SK-N-SH (cell line): ENCODE measurements around the gene PRKCQ. TPM values are rescaled to one million over a fixed set of nuclear protein-coding genes. Genes with fewer than 3 reads are reported as not detected.

Experiments used
- CTCF ChIA-PET: fragments of 300-600, 350-600 bp; formaldehyde crosslinking; extraction: SDS; loops from one replicate; lab custom pipeline; 2021; lab: Yijun Ruan, JAX
- POLR2A ChIA-PET: fragments of 350-600 bp; sonication (Branson Sonifier 250); formaldehyde crosslinking; extraction: SDS; loops from one replicate; lab custom pipeline; 2020; ENCODE audit warnings: antibody characterized with exemption, inconsistent platforms; lab: Yijun Ruan, JAX
- DNase-seq: peaks from one replicate; pipeline ENCODE4 v3.0.0; 2012
- H2AFZ ChIP-seq: fragments of 200-600 bp; sonication (generic); 2 replicates; pipeline ENCODE4 v1.8.1; 2016; ENCODE audit warnings: antibody characterized with exemption, mild to moderate bottlenecking, low read depth
- H3F3A ChIP-seq: fragments of 200-600 bp; sonication (generic); replicated peaks from 2 replicates; pipeline ENCODE3; 2016; ENCODE audit warnings: antibody characterized with exemption, mild to moderate bottlenecking; ENCODE audit not compliant: insufficient read depth
- H3K27ac ChIP-seq, 2 experiments: fragments of 200-500 bp in 1 of 2; fragments of 200-600 bp in 1 of 2; sonication (Bioruptor generic) in 1 of 2; sonication (generic), shearing (Covaris generic) in 1 of 2; 2 replicates each; pipeline versions ENCODE4 v1.5.1 to v1.6.1; 2014 to 2016; ENCODE audit warnings: low read depth in 2 of 2, inconsistent platforms in 1 of 2, low read length in 1 of 2, mild to moderate bottlenecking in 1 of 2, mixed read lengths in 1 of 2
- H3K27me3 ChIP-seq: fragments of 200-600 bp; sonication (generic), shearing (Covaris generic); 2 replicates; pipeline ENCODE4 v1.6.1; 2016; ENCODE audit warnings: mixed run types; ENCODE audit not compliant: insufficient read depth
- H3K36me3 ChIP-seq, 2 experiments: fragments of 200-500 bp in 1 of 2; fragments of 200-600 bp in 1 of 2; sonication (Bioruptor generic) in 1 of 2; sonication (generic) in 1 of 2; replicated peaks in 1 of 2; 2 replicates each; pipeline versions ENCODE3 to v1.5.1; 2014 to 2016; ENCODE audit warnings: low read length in 1 of 2, mild to moderate bottlenecking in 1 of 2; ENCODE audit not compliant: insufficient read depth in 2 of 2, control insufficient read depth in 1 of 2
- H3K4me1 ChIP-seq, 2 experiments: fragments of 200-500 bp in 1 of 2; fragments of 200-600 bp in 1 of 2; sonication (Bioruptor generic) in 1 of 2; sonication (generic), shearing (Covaris generic) in 1 of 2; 2 replicates each; pipeline versions ENCODE4 v1.5.1 to v1.6.1; 2014 to 2016; ENCODE audit warnings: low read depth in 1 of 2, low read length in 1 of 2, mixed run types in 1 of 2; ENCODE audit not compliant: insufficient read depth in 2 of 2, control insufficient read depth in 1 of 2
- H3K4me2 ChIP-seq: fragments of 200-600 bp; sonication (generic), shearing (Covaris generic); 2 replicates; pipeline ENCODE4 v1.6.1; 2017; ENCODE audit warnings: mixed run types
- H3K4me3 ChIP-seq, 2 experiments: fragments of 200-500 bp in 1 of 2; fragments of 200-600 bp in 1 of 2; sonication (Bioruptor generic) in 1 of 2; sonication (generic), shearing (Covaris generic) in 1 of 2; 2 replicates each; pipeline versions ENCODE4 v1.5.1 to v1.8.1; 2014 to 2016; ENCODE audit warnings: low read depth in 2 of 2, inconsistent platforms in 1 of 2, low read length in 1 of 2, mild to moderate bottlenecking in 1 of 2, mixed read lengths in 1 of 2, moderate library complexity in 1 of 2
- H3K79me2 ChIP-seq: fragments of 200-600 bp; sonication (generic); 2 replicates; pipeline ENCODE4 v1.8.1; 2017; ENCODE audit warnings: mild to moderate bottlenecking; ENCODE audit not compliant: insufficient read depth
- H3K9ac ChIP-seq: fragments of 200-600 bp; sonication (generic); 2 replicates; pipeline ENCODE4 v1.6.1; 2017; ENCODE audit warnings: mixed run types
- H3K9me2 ChIP-seq: fragments of 200-600 bp; sonication (generic); 2 replicates; pipeline ENCODE4 v1.6.1; 2017; ENCODE audit warnings: mixed run types
- H3K9me3 ChIP-seq: fragments of 200-600 bp; sonication (generic); 2 replicates; pipeline ENCODE4 v1.6.1; 2017; ENCODE audit warnings: mixed run types, mild to moderate bottlenecking, moderate library complexity
- H4K20me1 ChIP-seq: fragments of 200-600 bp; sonication (generic); 2 replicates; pipeline ENCODE4 v1.6.1; 2017; ENCODE audit warnings: mild to moderate bottlenecking, mixed run types; ENCODE audit not compliant: insufficient read depth
- CHD2 ChIP-seq: fragments of 150-350 bp; IDR thresholded peaks from 2 replicates; pipeline ENCODE4 v1.6.1; 2018; ENCODE audit warnings: low read length; ENCODE audit not compliant: partially characterized antibody
- ELF1 ChIP-seq: IDR thresholded peaks from 2 replicates; pipeline ENCODE4 v1.4.0; 2012
- EZH2phosphoT487 ChIP-seq: fragments of 200-600 bp; sonication (generic); IDR thresholded peaks from 2 replicates; pipeline ENCODE4 v1.6.1; 2017; ENCODE audit warnings: low read depth, mixed run types, mild to moderate bottlenecking, antibody characterized with exemption, moderate library complexity, borderline replicate concordance
- FOSL2 ChIP-seq: IDR thresholded peaks from 2 replicates; pipeline ENCODE4 v1.4.0; 2012; ENCODE audit warnings: low read depth, mild to moderate bottlenecking, moderate library complexity, borderline replicate concordance
- FOXM1 ChIP-seq: IDR thresholded peaks from 2 replicates; pipeline ENCODE4 v1.4.0; 2012; ENCODE audit warnings: low read depth, mild to moderate bottlenecking
- MEF2A ChIP-seq: IDR thresholded peaks from 2 replicates; pipeline ENCODE4 v1.4.0; 2012; ENCODE audit warnings: low read depth, borderline replicate concordance
- MXI1 ChIP-seq: IDR thresholded peaks from 2 replicates; pipeline ENCODE4 v1.6.1; 2012; ENCODE audit warnings: mild to moderate bottlenecking, low read depth, low read length, improper control_type of control experiment
- NFIC ChIP-seq: IDR thresholded peaks from 2 replicates; pipeline ENCODE4 v1.4.0; 2012; ENCODE audit warnings: borderline replicate concordance
- NRF1 ChIP-seq: IDR thresholded peaks from 2 replicates; pipeline ENCODE4 v1.6.1; 2012; ENCODE audit warnings: low read depth, mild to moderate bottlenecking, low read length
- RAD21 ChIP-seq: IDR thresholded peaks from 2 replicates; pipeline ENCODE4 v1.6.1; 2012; ENCODE audit warnings: mild to moderate bottlenecking, low read length
- RCOR1 ChIP-seq: fragments of 150-350 bp; IDR thresholded peaks from 2 replicates; pipeline ENCODE4 v1.6.1; 2017; ENCODE audit warnings: antibody characterized with exemption, low read length
- RFX5 ChIP-seq: IDR thresholded peaks from 2 replicates; pipeline ENCODE4 v1.6.1; 2012; ENCODE audit warnings: mild to moderate bottlenecking, improper control_type of control experiment, low read length
- SIN3A ChIP-seq: IDR thresholded peaks from 2 replicates; pipeline ENCODE4 v1.6.1; 2012; ENCODE audit warnings: low read depth, mild to moderate bottlenecking, low read length, moderate library complexity, borderline replicate concordance
- TAF1 ChIP-seq: IDR thresholded peaks from 2 replicates; pipeline ENCODE4 v1.6.1; 2012; ENCODE audit warnings: low read depth, mild to moderate bottlenecking, low read length, moderate library complexity, borderline replicate concordance
- TCF12 ChIP-seq: IDR thresholded peaks from 2 replicates; pipeline ENCODE4 v1.4.0; 2012
- WGBS: methylation state at CpG from one replicate; pipeline ENCODE4 v1.1.6; 2017; ENCODE audit warnings: low lambda C conversion rate; 5-methylcytosine and 5-hydroxymethylcytosine counted together
- polyA plus RNA-seq, 3 experiments: library from polyadenylated mRNA; depleted of rRNA; stranded (reverse); fragments of >200 nt; gene quantifications; 2 replicates each; pipeline ENCODE4 v1.2.3, GENCODE V29; 2012
- TF ChIP-seq, protein P1 (sequence below): IDR thresholded peaks from 2 replicates; pipeline ENCODE4; 2012
- TF ChIP-seq, protein P2 (sequence below): fragments of 200-600 bp; sonication (generic); IDR thresholded peaks from 2 replicates; pipeline ENCODE4 v1.6.1; 2017; ENCODE audit warnings: antibody characterized with exemption, mild to moderate bottlenecking, moderate library complexity
- TF ChIP-seq, protein P3 (sequence below): IDR thresholded peaks from 2 replicates; pipeline ENCODE4 v1.6.1; 2012; ENCODE audit warnings: mild to moderate bottlenecking, low read depth, low read length, moderate library complexity
- TF ChIP-seq, protein P4 (sequence below): IDR thresholded peaks from 2 replicates; pipeline ENCODE4 v1.4.0; 2012; ENCODE audit warnings: low read depth, borderline replicate concordance

PRKCQ gene
- polyA plus RNA-seq, 1 of the 3 experiments (the other 2 are of a cell fraction) = 0.18 TPM

- CTCF ChIA-PET = interaction anchor here (0.6 to 4.5 kb wide), 68 partner anchors 9 to 710 kb away, joined by 3 to 159 read pairs (median 5); partner anchors contain the start of genes PFKFB3 and RBM17
- Histone ChIP-seq H3K4me3 (no peak overlapping the region), H3K27ac (no peak overlapping the region; a peak in 1 of 4 replicates), H3F3A (peaks cover 4% of the 10 kb centered on the region), H3K4me1 (peaks cover 0 to 7% of the 10 kb centered on the region in 2 experiments; a peak in 1 of 4 replicates), H3K9ac (no peak overlapping the region), H3K9me2 (no peaks in the 10 kb centered on the region), H3K36me3 (no peaks in the 10 kb centered on the region), H3K9me3 (no peaks in the 10 kb centered on the region), H3K4me2 (peak overlapping the region; percentile 62; the same call in 1 of the 2 replicates), H3K27me3 (no peaks in the 10 kb centered on the region), H2AFZ (no peak overlapping the region), H4K20me1 (no peaks in the 10 kb centered on the region), H3K79me2 (no peaks in the 10 kb centered on the region)
- 69% methylated on average over 8 of the region's 9 CpGs for WGBS
- no peak for DNase-seq
- POLR2A ChIA-PET = interaction anchor here (2.7 kb wide), 1 partner anchor 201 kb away, joined by 29 read pairs; the partner anchor contains the start of gene PFKFB3
- TF ChIP-seq NRF1 = no peak
- TF ChIP-seq, protein P1, sequence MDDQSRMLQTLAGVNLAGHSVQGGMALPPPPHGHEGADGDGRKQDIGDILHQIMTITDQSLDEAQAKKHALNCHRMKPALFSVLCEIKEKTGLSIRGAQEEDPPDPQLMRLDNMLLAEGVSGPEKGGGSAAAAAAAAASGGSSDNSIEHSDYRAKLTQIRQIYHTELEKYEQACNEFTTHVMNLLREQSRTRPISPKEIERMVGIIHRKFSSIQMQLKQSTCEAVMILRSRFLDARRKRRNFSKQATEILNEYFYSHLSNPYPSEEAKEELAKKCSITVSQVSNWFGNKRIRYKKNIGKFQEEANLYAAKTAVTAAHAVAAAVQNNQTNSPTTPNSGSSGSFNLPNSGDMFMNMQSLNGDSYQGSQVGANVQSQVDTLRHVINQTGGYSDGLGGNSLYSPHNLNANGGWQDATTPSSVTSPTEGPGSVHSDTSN = no peak
- no peak for TF ChIP-seq RAD21
- no peak for TF ChIP-seq RFX5
- TF ChIP-seq CHD2 = no peak
- TF ChIP-seq NFIC = no peak
- TF ChIP-seq RCOR1 = no peak
- TF ChIP-seq, protein P2, sequence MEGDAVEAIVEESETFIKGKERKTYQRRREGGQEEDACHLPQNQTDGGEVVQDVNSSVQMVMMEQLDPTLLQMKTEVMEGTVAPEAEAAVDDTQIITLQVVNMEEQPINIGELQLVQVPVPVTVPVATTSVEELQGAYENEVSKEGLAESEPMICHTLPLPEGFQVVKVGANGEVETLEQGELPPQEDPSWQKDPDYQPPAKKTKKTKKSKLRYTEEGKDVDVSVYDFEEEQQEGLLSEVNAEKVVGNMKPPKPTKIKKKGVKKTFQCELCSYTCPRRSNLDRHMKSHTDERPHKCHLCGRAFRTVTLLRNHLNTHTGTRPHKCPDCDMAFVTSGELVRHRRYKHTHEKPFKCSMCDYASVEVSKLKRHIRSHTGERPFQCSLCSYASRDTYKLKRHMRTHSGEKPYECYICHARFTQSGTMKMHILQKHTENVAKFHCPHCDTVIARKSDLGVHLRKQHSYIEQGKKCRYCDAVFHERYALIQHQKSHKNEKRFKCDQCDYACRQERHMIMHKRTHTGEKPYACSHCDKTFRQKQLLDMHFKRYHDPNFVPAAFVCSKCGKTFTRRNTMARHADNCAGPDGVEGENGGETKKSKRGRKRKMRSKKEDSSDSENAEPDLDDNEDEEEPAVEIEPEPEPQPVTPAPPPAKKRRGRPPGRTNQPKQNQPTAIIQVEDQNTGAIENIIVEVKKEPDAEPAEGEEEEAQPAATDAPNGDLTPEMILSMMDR = no peak
- TF ChIP-seq SIN3A = no peak
- no peak for TF ChIP-seq FOSL2
- TF ChIP-seq MEF2A = no peak
- no peak for TF ChIP-seq TCF12
- TF ChIP-seq EZH2phosphoT487 = no peak
- no peak for TF ChIP-seq ELF1
- no peak for TF ChIP-seq MXI1
- TF ChIP-seq, protein P3, sequence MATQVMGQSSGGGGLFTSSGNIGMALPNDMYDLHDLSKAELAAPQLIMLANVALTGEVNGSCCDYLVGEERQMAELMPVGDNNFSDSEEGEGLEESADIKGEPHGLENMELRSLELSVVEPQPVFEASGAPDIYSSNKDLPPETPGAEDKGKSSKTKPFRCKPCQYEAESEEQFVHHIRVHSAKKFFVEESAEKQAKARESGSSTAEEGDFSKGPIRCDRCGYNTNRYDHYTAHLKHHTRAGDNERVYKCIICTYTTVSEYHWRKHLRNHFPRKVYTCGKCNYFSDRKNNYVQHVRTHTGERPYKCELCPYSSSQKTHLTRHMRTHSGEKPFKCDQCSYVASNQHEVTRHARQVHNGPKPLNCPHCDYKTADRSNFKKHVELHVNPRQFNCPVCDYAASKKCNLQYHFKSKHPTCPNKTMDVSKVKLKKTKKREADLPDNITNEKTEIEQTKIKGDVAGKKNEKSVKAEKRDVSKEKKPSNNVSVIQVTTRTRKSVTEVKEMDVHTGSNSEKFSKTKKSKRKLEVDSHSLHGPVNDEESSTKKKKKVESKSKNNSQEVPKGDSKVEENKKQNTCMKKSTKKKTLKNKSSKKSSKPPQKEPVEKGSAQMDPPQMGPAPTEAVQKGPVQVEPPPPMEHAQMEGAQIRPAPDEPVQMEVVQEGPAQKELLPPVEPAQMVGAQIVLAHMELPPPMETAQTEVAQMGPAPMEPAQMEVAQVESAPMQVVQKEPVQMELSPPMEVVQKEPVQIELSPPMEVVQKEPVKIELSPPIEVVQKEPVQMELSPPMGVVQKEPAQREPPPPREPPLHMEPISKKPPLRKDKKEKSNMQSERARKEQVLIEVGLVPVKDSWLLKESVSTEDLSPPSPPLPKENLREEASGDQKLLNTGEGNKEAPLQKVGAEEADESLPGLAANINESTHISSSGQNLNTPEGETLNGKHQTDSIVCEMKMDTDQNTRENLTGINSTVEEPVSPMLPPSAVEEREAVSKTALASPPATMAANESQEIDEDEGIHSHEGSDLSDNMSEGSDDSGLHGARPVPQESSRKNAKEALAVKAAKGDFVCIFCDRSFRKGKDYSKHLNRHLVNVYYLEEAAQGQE = no peak
- TF ChIP-seq FOXM1 = no peak
- no peak for TF ChIP-seq TAF1
- TF ChIP-seq, protein P4, sequence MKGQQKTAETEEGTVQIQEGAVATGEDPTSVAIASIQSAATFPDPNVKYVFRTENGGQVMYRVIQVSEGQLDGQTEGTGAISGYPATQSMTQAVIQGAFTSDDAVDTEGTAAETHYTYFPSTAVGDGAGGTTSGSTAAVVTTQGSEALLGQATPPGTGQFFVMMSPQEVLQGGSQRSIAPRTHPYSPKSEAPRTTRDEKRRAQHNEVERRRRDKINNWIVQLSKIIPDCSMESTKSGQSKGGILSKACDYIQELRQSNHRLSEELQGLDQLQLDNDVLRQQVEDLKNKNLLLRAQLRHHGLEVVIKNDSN = no peak
Measured at GRCh38 chr10:6402349-6402709, 177.7 kb downstream of the PRKCQ start.
